Epithelial cell of proximal tubule (primary cell): Measurements from ENCODE around the gene NUP160. TPM values are rescaled to one million over a fixed set of nuclear protein-coding genes. Genes with fewer than 3 reads are reported as not detected.

Experiments
- DNase-seq: peaks from one replicate; pipeline ENCODE4 v3.0.0-alpha.2; 2011; ENCODE audit warnings: low read depth
- H3K4me3 ChIP-seq: 2 replicates; pipeline ENCODE4 v1.5.1; 2011; ENCODE audit warnings: low read depth, mild to moderate bottlenecking, low read length
- CTCF ChIP-seq: conservative IDR thresholded peaks from 2 replicates; pipeline ENCODE4 v1.5.1; 2012; ENCODE audit warnings: low read depth, mild to moderate bottlenecking, low read length
- total RNA-seq: library from RNA; depleted of rRNA; stranded (reverse); fragments of >200 nt; gene quantifications from 2 replicates; pipeline ENCODE4 v1.2.3, GENCODE V29; 2015

The NUP160 gene
- total RNA-seq, 1 donor from 2014 or later = 12.3 TPM

GRCh38 chr11:47732271-47732670 is 115.9 kb downstream of the NUP160 start:
- H3K4me3 ChIP-seq = no peak overlapping the region
- no peak for TF ChIP-seq CTCF
- no peak for DNase-seq

- H3K4me3 ChIP-seq = no peak overlapping the region
- no peak for DNase-seq
- TF ChIP-seq CTCF = no peak
Measured at GRCh38 chr11:47731475-47731874, 116.7 kb downstream of the NUP160 start.

Other genes starting within 250 kb of the NUP160 start
- 153 and 160 TPM in 2 replicates for gene MTCH2, start 205.8 kb downstream of the NUP160 start, total RNA-seq
- 0.06 and 0.72 TPM in 2 replicates for gene AGBL2, start 133.0 kb downstream of the NUP160 start, total RNA-seq
- gene FNBP4, start 81.0 kb downstream of the NUP160 start, total RNA-seq = 31.0 and 63.5 TPM in 2 replicates
- 43.9 and 44.2 TPM in 2 replicates for gene PTPRJ, start 132.2 kb upstream of the NUP160 start, total RNA-seq